ENCODE measurements around the gene DCLK1.

DCLK1 gene

GRCh38 chr13:35856084-35856483, 275.1 kb downstream of the DCLK1 start:
- no peak for DNase-seq

DNA sequence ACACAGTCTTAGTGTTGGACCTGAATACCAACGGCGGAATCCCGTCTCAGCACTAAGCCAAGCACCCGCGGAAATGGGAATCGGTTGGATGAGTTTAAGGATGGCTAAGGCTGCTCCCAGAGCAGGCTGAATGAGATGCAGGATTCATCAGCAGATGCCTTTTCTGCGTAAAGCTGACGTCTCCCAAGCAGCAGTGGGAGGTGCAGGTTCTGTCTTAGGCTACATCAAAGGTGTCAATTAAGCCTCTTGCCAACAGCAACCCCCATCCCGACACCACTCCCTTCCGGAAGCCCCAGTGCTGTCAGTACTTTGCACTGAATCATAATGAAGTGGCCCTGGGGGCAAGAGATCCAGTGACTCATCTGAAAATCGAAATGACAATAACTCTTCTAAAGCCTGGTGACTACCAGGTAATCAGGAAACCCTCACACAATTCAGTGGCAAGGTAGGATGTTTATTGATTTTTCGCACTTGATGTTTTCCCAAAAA, 275.6 kb downstream of the DCLK1 start:
- DNase-seq: no peak

- no peak for DNase-seq
Observed at GRCh38 chr13:35854286-35854685, 276.9 kb downstream of the DCLK1 start.

- DNase-seq: no peak
Observed at GRCh38 chr13:35851881-35852280, 279.3 kb downstream of the DCLK1 start.

DNA sequence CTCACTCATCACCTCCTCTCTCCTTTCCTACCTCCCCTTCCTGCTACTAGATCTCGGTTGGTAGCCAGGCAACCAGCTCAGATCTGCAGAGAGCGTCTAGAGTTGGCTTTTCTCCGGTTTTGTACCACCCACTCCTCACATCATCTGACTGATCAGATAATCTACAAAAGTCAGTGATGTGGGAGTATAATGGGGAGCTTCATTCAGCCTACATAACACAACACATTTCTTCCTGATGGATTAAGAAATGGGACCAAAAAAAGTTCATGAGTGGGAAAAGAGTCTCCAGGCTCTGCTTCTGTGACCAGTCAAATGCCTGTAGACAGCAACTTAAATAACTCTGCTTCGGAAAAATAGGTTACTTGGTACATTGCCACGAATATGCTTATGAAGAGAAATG, 279.8 kb downstream of the DCLK1 start:
- DNase-seq: no peak

DNA sequence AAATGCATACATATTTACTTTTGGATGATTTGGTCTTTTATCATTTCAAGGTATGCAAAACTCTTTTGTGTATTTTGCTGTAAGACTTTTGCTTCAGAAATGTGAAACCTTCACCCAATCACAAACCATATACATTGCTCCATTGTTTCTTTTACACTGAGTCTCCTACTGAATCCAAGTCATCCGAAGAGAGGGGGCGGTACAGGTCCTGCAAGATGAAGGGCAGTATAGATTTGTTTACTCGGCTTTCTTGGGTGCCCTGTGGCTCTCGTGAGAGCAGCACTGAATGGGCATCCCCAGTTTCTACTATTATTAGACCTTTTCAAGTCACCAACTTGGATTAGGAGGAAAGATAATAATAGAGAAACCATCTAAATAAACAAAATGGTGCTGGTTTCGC, 280.6 kb downstream of the DCLK1 start:
- no peak for DNase-seq

- DNase-seq: no peak
Observed at GRCh38 chr13:35849256-35849644, 281.9 kb downstream of the DCLK1 start.

DNA sequence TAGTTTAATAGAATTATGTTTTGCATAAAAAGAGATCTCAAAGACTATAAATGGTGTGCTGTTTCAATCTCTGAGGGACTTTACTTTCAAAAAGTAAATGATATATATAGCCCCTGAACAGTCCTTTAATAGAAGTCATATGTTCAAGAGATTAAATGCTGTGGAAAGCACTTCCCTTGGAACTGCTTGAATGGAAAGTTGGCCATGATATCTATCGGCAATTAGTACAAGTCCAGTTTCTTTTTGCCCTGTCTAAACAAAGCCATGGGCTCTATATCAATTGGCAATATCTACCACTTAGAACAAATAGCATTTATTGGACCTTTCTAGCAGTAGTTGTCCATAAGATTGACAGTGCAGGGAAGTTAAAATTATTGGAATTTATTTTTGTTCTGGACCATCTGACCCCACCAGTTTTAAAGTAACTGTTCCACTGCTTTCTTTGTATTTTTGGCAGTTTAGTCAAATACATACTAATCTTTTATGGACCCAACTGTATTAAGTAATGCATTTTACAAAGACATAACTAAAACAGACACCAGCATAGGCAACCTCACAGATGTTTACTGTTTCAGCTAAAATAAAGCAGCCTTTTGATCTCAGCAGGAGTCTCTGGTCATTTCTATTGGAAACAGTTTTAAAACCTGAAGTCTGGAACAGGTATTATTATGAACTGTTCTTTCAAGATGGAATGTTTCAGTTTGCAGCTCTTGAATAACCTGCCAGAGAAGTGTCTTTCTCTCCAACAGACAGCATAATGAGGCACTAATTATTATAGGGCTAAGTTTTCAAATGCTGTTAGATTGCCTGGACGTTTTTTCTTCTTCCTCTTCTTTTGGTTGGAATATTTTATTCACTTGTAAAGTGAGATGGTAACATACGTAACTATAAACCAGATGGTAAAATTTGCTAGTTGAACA, 282.6 kb downstream of the DCLK1 start:
- no peak for DNase-seq

GRCh38 chr13:35843272-35843671, 287.9 kb downstream of the DCLK1 start:
- no peak for DNase-seq

GRCh38 chr13:35841060-35841521, 290.1 kb downstream of the DCLK1 start:
- no peak for DNase-seq

DNA sequence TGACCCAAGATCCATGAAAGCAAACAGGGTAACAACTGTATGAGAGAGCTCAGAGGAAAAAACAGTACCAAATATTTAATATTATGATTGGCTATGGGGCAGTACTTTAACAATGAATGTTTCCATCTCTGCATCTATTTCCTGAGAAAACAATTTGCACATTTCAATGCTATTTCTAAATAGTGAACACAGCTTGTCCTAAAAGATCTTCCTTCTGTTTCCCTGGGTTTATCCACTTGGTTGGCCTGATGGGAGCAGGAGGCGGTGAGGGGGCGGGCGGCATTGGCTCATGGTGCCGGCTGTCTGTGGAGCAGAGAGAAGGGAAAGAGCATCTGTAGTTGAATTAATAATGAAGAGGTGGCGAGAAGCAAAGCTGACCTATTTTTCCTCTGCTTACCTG, 291.4 kb downstream of the DCLK1 start:
- no peak for DNase-seq

DNA sequence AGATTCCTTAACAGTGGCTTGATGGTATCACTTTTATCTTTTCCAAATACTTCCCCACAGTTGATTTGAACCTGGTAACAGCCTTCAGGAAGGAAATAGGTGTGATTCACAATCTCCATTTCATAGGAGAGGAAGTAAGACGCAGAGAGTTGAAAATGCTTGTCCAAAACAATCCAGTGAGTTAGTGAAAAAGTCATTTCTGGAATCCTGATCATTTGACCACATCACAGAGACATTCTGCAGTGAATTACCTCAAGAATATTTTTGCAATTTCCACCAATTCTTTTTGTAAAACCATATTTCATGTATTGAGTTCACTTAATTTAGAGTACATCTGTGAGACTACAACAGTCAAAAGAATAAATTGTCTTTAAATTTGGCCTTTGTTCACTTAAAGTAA, 292.8 kb downstream of the DCLK1 start:
- DNase-seq: no peak

- no peak for DNase-seq
Observed at GRCh38 chr13:35836446-35836845, 294.7 kb downstream of the DCLK1 start.

GRCh38 chr13:35835989-35836388, 295.2 kb downstream of the DCLK1 start:
- no peak for DNase-seq

GRCh38 chr13:35833608-35834275, 297.4 kb downstream of the DCLK1 start:
- no peak for DNase-seq

GRCh38 chr13:35833031-35833430, 298.2 kb downstream of the DCLK1 start:
- no peak for DNase-seq

DNA sequence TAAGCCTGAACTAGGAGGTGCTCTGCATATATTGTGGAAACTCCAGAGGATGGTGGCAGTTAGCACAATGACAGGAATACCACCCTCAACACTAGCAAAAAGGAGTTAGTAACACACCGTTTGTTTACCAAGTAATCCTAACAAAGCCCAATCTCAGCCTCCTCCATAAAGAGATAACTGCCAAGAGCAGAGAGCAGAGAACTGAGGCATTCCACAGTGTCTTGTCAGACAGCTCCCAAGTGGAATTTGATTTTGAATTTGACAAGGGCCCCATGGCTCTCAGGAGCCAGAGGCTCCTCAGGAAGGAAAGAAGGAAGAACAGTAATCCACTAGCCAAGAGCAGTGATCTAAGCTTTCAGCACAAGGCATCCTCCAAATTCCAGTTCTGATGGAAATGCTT, 298.6 kb downstream of the DCLK1 start:
- no peak for DNase-seq

GRCh38 chr13:35830850-35831450, 300.2 kb downstream of the DCLK1 start:
- DNase-seq: no peak

DNA sequence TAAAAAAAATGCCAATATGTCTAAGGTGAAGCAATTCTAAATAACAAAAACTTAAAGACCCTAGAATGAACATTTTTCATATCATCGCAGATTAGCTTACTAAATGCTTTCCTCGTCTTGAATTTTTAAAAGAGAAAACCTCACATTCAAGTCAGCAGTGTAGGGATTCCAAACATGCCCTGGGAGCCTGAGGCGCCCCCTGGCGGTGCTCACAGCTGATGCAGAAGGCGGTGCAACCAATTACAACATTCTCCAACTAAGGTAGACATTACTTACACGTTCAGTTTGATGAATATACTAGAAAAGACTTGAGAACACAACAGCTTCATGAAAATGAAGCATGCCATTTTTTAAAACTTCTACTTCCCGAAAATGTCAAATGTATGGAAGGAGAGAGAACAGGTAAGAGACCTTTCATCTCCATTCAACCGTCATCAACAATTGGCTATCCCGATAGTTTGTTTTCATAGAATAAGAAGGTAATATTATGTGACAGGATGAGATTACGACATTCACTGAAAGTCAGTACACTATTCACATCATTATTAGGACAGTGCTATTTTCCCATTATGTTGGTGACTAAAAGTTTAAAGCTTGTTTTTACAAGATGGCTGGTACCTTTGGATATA, 304.4 kb downstream of the DCLK1 start:
- no peak for DNase-seq

- no peak for DNase-seq
Observed at GRCh38 chr13:35824825-35825224, 306.4 kb downstream of the DCLK1 start.

- DNase-seq: no peak
Observed at GRCh38 chr13:35824395-35824794, 306.8 kb downstream of the DCLK1 start.

GRCh38 chr13:35822666-35823065, 308.5 kb downstream of the DCLK1 start:
- no peak for DNase-seq

DNA sequence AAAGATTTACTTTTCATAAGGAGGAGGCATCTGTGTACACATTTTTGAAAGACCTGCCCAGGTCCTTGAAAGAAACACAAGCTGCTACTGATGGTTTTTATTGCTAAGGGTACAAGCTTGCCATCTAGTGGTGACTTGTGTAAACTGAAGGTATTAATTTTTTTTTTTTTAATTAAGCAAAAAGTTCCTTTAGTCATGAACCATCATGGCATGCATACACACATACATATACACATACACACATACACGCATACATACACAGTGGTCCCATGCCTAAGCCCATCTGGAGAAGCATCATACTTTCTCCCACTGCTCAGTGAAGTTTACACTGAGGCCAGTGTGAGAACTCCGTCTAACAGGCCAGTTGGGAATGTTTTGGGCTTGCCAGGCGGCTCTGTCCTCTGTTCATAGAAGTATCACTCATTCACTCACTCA, 312.5 kb downstream of the DCLK1 start:
- DNase-seq: peak; percentile 47

All from NCI-H2171 (cell line).